ENCODE data around the gene WWC2.
"Not testable (repeated sequence)": the region's sequence is repeated elsewhere in the genome, so short reads cannot be mapped to it uniquely, and the experiment has no call there.

The WWC2 gene

DNA sequence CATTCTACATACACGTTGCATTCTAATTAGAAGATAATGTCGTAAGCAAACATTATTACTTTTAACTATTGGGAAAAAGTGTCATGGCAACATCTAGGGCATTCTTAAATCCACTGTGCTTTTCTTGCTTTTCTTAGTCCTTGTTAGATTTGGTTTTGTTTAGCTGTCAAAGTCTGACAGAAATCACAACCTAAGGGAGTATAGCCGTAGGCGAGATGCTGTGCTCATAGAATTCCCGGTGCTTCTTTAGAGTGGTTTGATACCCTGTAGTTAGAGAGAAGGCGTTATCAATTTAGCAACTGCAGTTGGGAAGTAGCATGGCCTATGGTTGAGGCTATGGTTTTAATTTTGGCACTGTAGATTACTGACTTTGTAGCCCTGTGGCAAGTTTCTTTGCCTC is 45.7 kb downstream of the WWC2 start:
- DNase-seq = no peak

DNA sequence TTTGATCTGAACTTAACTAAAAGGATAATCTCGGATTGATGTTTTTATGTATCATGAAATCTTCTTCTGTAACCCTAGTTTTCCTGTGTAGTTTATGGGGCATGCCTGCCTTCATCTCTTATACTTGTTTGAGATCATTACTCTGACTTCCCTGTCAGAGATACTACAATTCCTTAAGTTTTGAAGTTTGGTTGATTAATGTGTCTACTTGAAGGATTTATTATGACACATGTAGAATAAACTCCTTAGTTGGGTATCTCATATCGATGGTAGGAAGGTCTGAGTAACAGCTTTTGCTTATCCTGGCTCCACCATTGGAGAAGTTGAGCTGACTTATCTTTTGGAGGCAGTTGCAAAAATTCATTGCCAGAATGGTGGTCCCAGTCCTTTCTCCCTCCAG is 46.7 kb downstream of the WWC2 start:
- no peak for DNase-seq

DNA sequence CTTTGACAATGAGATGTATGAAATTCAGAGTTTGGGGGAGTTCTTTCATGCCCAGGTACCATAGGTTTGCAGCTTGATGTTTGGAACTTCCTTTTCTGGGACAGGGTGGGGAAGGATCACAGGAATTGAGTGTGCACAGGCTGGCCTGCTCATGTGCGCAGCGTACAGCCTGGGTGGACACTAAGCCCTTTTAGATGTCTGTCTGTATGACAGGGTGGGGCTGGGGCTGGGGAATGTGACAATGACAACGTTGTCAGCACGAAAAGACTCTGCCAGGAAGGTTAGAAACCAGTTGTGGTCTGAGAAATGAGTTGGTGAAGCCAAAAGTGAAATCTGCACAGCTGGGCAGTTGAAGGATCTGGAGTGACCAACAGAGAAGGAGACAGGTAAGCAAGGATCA is 47.4 kb downstream of the WWC2 start:
- DNase-seq = no peak

DNA sequence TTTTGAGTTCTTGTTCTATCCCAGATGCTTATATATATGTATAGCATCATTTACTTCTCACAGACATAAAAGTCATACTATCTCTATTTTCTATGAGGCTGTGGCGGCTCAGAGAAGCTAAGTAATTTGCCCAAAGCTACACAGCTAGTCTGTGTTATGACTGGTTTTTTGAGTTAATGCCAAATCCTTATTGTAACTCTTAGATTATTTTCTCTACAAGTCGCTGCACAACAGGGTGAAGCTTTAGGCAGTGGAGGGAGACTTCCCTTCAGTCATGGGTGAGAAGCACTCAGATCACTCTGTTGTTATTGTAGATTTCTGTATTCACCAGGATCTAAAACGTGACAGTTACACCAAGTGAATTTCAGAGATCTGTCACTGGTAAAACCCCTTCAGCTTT is 48.1 kb downstream of the WWC2 start:
- DNase-seq = no peak

DNA sequence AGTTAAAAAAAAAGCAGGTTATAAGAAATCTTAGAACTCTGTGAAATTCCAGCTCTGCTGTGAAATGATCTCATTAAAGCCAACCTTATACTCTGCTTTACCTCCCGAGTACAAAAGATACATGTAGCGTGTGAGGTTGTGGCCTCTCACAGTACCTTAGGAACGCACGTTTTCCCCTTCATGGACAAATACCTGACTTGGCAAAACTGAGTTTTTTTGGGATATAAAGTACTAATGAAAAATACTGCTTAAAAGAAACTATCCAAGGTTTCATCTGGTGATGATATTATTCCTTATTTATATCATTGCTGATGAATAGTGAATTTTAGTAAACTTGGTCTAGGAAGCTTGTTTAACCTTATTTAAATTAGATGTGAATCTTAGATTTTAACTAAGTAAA is 48.9 kb downstream of the WWC2 start:
- DNase-seq = no peak

DNA sequence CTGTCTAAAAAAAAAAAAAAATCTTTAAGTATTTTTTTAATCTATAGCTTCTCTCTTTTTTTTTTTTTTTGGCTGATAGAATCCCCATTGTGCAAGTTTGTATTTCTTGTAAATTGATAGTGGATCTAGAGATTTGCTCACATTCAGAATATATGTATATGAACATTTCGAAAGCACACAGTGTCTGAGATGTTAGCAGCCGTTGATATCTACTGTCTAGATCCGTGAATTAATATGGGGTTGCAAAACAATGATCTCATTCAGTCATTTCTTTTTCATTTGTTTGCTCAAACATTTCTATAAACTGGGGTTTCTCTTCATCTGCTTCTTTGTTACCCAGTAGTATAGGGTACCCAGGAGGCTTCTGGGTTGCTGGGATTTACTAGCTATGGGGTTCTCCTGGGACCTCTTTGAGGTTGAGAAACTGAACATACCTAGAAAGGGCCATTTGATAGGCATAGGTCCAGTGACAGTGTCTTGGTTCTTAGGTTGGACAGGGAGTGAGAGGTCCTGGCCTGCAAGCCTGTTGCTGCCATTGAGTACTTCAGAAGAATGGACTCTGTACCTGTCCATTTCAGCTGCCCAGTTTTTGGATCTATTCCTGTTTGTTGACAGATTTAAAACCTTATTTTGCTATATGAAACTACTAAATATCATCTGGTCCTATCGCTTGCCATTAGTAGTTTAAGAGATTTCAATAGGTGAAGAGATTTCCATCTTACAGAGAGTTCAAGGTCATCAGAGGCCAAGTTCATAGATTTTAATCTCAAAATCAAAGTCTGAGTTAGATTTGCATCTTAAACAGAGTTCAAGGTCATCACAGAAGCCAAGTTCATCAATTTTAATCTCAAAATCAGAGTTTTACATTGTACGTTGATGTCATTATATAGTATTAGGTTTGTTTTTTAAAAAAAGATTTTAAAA is 50.8 kb downstream of the WWC2 start:
- no peak for DNase-seq

DNA sequence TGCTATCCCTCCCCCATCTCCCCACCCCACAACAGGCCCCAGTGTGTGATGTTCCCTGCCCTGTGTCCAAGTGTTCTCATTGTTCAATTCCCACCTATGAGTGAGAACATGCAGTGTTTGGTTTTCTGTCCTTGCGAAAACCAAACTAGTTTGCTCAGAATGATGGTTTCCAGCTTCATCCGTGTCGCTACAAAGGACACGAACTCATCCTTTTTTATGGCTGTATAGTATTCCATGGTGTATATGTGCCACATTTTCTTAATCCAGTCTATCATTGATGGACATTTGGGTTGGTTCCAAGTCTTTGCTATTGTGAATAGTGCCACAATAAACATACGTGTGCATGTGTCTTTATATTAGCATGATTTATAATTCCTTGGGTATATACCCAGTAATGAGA is 51.6 kb downstream of the WWC2 start:
- DNase-seq = not testable (repeated sequence)

DNA sequence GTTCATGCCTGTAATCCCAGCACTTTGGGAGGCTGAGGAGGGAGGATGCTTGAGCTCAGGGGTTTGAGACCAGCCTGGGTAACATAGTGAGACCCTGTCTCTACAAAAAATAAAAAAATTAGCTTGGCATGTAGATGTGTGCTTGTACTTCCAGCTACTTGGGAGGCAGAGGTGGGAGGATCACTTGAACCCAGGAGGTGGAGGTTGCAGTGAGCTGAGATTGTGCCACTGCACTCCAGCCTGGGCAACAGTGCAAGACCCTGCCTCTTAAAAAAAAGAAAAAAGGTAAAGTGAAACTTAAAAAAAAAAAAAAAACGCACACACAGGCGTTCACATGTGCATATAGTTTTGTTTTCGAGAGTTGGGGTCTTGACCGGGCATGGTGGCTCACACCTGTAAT is 53.2 kb downstream of the WWC2 start:
- DNase-seq = not testable (repeated sequence)

DNA sequence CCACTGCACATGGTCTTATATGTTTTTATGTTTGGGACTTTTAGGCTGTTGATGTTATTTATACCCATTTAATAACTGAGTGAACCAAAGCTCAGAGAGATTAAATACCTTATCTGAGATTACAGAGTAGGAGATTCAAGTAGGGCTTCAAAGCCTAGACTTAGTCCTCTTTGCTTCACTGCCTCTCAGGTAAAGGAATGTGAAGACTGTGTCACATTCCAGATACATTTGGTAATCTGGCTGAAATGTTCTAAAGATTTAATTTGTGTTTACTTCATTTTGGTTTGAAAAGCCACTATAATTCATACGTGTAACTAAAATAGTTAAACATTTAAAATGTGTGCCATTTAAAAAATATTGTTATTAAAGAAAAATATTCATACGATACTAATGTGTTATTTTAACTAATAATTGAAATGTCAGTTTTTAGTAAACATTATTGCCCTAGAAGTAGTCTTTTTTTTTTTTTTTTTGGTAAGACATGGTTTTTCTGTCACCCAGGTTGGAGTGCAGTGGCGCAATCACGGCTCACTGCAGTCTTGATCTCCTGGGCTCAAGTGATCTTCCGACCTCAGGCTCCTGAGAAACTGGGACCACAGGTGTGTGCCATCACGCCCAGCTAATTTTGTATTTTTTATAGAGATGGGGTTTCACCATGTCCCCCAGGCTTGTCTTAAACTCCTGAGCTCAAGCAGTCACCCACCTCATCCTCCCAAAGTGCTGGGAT is 54.3 kb downstream of the WWC2 start:
- DNase-seq = no peak

DNA sequence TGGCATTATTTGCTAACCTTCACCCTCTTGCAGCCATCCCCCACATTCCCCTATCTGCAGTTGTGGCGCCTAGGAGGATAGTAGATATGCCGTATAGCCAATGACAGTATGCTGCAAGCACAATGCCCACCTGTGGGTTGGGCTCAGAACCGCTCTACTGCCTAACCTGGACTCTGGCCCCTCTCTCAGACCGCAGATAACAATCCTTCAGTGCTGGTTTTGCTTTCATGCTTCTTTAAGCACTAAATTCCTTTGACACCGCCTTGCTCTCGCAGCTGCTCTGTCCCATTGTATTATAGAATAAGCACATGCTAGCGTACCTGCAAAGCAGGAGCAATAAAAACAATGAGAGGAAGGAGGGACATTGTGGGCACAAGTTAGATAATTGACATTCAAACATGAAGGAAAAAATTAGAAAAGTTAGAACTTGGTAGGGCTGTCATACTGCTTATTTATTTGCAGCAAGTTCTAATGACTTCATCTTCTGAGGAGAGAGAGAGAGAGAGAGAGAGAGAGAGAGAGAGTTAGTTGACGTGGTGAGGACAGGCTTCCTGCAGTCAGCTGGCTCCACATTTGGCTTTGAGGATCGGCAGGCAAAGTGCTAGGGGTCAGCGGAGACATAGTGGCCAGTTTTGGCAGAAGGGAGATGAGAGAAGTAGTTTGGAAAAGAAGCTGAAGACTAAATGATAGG is 55.8 kb downstream of the WWC2 start:
- DNase-seq = no peak

DNA sequence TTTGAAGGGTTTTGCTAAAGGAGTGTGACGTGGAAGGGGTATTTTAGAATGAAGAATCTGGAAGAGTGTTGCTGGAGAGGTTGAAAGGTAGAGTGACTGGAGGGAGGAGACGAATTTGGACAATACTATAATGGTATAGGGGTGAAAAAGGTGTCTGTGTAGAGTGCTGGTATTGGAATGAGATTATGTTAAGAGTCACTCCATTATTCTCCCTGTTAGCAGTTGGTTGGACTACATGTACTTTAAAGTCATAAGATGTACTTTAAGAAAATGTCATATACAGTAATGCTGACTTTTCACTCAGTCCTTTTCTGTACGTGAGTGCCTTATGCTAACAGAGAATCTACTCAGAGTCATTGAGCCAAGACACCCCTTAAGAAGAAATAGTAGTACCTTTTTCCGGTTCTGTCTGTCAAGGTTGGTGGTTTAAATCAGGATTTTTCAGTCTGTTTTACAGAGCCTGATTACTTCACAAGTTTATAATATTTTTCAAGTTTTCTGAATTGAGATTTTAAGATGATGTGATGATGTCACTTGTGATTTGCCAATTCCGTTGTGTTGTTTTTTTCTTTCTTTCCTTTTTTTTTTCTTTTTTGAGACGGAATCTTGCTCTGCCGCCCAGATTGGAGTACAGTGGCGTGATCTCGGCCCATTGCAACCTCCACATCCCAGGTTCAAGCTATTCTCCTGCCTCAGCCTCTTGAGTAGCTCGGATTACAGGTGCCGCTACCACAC is 56.6 kb downstream of the WWC2 start:
- no peak for DNase-seq

DNA sequence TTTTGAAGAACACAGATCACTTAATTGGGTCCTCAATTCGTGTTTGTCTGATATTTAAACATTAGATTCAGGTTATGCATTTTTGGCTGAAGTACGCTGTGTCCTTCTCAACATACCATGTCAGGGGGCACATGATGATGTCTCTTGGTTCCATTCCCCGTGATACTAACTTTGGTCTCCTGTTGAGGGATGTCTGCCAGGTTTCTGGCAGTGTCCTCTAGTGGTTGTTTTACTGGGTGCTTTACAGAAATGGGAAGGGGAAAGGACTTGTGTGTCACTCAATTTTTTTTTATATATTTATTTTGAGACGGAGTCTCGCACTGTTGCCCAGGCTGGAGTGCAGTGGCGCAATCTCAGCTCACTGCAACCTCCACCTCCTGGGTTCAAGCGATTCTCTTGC is 58.2 kb downstream of the WWC2 start:
- no peak for DNase-seq

DNA sequence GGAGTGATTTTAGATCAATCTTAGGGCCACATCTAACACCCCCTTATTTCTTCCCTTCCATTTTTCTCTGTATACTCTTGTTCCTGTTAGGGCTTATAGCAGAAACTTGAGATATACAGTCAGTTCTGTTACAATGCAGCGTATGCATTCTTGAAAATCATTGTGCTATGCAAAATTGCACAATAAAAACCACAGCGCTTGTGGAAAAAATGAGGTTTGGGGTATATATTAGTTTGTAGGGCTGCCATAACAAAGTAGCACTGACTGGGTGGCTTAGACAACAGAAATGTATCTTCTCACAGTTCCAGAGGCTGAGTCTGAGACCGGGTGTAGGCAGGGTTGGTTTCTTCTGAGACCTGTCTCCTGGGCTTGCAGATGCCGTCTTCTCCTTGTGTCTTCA is 59.0 kb downstream of the WWC2 start:
- no peak for DNase-seq

DNA sequence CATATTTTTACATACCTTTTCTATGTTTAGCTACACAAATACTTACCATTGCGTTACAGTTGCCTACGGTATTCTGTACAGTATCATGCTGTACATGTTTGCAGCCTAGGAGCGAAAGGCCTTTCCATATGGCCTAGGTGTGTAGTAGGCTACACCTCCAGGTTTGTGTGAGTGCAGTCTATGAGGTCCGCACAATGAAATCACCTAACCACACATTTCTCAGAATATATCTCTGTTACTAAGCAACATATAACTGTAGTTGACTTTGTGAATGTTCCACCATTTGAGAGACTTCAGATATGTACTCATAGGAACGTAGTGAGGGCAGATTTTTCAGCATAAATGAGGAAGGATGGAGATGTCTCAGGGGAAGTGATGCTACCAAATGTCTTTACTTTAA is 62.6 kb downstream of the WWC2 start:
- no peak for DNase-seq

DNA sequence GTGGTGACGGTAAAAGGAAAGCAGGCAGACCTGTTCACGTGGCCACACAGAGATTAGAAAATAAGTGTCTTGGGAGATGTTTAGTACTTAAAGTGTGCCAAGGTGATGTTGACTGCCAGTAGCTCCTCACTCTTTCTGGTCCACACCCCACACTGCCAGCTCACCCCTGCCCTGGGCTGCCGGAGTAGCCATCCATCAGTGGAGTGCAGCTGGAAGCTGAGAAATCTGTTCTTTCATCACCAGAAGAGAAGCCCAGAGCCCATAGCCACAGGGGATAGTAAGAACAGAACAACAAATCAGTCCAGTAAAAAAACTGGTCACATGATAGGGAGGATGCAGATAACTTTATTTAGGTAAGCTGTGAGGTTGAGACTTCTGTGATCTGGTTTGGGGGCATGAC is 64.1 kb downstream of the WWC2 start:
- no peak for DNase-seq

DNA sequence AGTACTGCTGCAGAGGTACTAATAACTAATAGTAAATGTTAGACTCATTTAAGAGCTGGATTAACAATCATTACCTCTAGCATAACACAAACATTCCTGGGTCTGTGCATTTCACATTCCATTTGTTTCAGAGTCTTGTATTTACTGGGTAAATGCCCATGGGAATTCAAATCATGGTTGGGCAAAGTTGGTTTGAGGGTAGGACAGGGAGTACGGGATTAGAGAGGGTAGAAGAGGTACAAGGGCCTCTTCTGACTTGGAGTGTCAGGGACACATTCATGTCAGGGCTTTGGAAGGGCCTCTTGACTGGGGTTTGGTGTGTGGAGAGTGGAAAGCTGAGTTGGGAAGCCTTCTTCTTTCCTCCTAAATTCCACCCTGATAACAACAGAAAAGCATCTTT is 65.9 kb downstream of the WWC2 start:
- no peak for DNase-seq

DNA sequence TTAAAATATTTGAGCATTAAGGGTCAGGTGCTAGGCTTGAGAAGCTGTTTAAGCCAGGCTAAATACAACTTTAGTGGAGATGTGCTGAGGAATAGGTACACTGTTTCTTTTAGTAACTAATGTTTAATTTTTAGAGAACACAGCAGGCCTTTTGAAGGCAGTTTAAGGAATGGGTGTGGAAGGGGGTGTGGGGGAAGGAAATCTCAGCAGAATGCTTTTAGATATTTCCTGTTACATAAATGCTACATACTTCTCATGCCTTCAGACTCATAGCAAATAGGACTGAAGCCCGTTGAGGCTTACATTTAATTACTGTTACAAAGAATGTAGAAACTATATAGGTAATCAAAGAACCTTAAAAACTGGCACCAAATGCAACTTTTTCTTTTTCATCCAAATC is 66.3 kb downstream of the WWC2 start:
- no peak for DNase-seq

DNA sequence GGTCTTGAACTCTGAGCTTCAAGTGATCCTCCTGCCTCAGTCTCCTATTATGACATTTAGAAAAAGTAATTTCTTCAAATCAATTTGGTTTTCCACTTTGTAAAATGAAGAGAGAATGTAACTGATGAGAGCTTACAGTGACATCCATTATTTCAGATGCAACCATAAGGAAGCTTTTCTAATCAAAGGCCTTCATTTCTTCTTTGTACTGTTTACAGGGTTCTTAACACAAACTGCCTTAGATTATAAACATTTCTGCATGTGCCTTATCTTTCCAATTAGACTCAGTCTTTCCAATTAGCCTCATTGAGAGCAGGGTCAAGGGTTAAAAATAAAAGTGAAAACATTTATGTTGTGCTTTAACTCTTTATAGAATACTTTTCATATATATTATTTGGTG is 71.8 kb downstream of the WWC2 start:
- no peak for DNase-seq

DNA sequence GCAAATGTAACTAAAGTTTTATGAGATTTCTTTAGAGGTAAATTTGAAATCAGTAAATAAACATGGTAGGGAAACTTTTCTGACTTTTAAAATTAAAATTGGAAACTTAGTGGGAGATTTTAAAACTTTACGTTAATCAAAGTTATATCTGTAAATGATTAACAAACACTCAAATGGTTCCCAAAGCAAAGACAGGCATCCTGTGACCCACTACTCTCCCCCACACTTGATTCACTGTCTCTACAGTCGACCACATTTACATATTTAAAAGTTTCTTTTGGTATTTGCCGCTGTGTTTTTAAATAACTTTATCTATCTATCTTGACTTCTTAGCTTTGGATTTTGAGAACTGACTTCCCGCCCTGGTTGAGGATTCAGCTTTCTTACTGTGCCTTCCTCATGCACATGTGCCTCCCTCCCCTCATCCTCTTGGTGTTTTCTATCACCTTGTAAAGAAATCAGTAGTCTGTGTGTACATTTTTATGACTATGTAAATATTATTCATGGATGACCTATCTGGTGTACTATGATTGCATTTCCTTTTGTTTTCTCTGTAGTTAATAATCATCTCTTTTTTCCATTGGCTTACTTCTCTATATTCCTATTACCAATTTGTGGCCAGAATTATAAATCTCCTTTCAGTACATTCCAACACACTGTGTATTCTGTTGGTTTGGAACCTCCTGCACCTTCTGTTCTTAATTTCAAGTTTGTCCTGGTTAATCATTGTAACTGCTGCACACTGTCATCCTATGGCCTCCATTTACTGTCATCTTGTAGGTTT is 72.6 kb downstream of the WWC2 start:
- no peak for DNase-seq

DNA sequence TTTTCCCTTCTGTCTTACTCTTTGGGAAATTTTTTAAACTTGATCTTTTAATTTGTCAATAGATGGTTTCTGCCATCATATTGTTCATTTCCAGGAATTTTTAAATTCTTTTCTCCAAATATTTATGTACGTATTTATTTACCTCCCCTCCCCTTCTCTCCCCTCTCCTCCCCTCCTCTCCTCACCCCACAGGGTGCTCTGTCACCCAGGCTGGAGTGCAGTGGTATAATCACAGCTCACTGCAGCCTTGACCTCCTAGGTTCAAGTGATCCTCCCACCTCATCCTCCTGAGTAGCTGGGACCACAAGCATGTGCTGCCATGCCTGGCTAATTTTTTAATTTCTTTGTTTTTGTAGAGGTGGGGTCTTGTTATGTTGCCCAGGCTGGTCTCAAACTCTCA is 73.8 kb downstream of the WWC2 start:
- DNase-seq = no peak

DNA sequence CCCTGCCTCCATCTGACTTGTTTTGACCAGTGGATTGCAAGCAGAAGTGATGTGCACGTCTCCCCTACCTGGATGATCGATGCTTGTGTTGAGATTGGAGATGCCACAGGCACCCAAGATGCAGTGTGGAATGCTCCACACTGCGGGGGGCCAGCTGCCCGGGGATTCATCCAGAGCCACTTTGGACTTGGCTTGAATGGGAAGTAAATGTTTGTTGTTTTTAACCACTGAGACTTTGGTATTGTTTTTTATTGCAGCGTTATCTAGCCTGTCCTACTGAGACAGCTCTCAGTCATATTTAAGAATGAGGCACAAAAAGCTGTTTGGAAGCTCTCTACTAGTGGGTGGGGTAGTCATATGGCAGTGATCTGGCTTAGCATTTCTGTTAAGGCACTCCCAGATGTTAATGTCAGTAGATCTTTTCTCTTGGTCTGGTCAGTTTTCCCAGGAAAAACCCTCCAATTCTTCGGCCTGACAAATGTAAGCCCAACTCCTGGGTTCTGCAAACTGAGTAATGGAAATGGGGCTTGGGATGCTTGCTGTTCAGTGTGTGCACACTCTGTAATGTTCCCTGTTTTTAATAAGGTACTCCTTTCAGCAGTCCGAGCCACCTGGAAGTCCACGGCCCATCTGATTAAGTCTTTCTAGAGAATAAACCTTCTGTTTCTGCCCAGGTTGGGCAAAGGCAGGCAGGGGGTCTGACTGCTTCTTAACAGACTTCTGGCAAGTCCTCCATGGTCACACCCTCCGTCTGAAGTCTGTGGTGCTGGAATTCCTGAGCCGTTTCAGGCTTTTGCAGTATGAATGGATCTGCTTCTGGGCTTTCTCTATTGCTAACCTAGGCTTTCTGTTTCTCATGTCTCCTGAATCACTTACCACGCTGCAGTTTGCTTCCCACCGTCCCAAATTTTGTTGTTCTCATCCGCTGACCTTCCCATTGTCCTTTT is 74.8 kb downstream of the WWC2 start:
- no peak for DNase-seq

Data from NCI-H1048 (cell line).